PFSK-1 (cell line): ENCODE data around the gene HPGD.

Source experiments
- FOXP2 ChIP-seq: optimal IDR thresholded peaks from 2 replicates; pipeline ENCODE3; 2011; ENCODE audit warnings: borderline replicate concordance, control low read depth, inconsistent platforms; ENCODE audit not compliant: insufficient read depth; ENCODE audit errors: extremely low read length, extremely low read depth
- POLR2AphosphoS5 ChIP-seq: IDR thresholded peaks from 2 replicates; pipeline ENCODE4 v1.6.1; 2012; ENCODE audit warnings: low read depth, mild to moderate bottlenecking, control low read depth, low read length, moderate library complexity
- SIN3A ChIP-seq: IDR thresholded peaks from 2 replicates; pipeline ENCODE4 v1.6.1; 2012; ENCODE audit warnings: mild to moderate bottlenecking, low read length, moderate library complexity, borderline replicate concordance; ENCODE audit not compliant: insufficient read depth
- TAF1 ChIP-seq: IDR thresholded peaks from 2 replicates; pipeline ENCODE4 v1.6.1; 2012; ENCODE audit warnings: low read length, control low read depth, borderline replicate concordance; ENCODE audit not compliant: insufficient read depth
- TF ChIP-seq, protein P1 (sequence below), 2 experiments: IDR thresholded peaks; 2 replicates each; pipeline versions ENCODE4 v1.6.1 to v1.8.0; 2011 to 2012; ENCODE audit warnings: low read depth in 2 of 2, low read length in 2 of 2, control low read depth in 1 of 2, inconsistent platforms in 1 of 2, mild to moderate bottlenecking in 1 of 2, moderate library complexity in 1 of 2; ENCODE audit not compliant: insufficient read depth in 1 of 2

Gene HPGD

DNA sequence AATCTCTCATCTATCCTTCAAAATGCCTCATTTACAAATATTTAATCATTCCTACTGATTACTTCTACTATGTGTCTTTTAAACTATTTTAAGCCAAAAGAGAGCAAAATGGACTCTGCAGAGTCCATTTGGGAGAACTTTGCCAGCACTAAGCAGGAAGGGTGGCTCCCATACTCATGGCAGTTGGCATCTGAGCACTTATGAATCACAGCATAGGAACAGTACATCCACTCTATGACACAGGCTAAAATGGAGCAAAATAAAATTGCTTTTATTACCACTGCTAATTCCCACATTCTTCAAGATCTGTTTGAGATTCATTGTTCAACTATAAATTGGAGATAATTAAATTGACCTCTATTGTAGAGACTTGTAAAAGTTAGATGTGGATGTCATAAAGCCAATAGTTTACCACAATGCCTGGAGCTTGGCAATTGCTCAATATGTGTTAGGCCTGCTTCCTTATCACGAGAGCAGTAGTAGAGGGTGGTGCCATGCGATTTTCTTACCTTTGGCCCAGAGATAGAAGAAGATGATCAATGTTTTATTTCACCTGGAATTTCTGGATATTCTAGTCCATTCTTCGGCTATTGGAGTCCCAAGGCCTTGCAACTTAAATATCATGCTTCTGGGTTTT lies 19.1 kb downstream of the HPGD start:
- TF ChIP-seq SIN3A = no peak
- TF ChIP-seq FOXP2 = no peak
- no peak for TF ChIP-seq POLR2AphosphoS5
- no peak for TF ChIP-seq TAF1
- TF ChIP-seq, protein P1, sequence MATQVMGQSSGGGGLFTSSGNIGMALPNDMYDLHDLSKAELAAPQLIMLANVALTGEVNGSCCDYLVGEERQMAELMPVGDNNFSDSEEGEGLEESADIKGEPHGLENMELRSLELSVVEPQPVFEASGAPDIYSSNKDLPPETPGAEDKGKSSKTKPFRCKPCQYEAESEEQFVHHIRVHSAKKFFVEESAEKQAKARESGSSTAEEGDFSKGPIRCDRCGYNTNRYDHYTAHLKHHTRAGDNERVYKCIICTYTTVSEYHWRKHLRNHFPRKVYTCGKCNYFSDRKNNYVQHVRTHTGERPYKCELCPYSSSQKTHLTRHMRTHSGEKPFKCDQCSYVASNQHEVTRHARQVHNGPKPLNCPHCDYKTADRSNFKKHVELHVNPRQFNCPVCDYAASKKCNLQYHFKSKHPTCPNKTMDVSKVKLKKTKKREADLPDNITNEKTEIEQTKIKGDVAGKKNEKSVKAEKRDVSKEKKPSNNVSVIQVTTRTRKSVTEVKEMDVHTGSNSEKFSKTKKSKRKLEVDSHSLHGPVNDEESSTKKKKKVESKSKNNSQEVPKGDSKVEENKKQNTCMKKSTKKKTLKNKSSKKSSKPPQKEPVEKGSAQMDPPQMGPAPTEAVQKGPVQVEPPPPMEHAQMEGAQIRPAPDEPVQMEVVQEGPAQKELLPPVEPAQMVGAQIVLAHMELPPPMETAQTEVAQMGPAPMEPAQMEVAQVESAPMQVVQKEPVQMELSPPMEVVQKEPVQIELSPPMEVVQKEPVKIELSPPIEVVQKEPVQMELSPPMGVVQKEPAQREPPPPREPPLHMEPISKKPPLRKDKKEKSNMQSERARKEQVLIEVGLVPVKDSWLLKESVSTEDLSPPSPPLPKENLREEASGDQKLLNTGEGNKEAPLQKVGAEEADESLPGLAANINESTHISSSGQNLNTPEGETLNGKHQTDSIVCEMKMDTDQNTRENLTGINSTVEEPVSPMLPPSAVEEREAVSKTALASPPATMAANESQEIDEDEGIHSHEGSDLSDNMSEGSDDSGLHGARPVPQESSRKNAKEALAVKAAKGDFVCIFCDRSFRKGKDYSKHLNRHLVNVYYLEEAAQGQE (IDR thresholded peaks at IDR 0.05; ENCODE audit: insufficient read depth in 1 of 2, low read depth in 2 of 2, low read length in 2 of 2) = no peak

DNA sequence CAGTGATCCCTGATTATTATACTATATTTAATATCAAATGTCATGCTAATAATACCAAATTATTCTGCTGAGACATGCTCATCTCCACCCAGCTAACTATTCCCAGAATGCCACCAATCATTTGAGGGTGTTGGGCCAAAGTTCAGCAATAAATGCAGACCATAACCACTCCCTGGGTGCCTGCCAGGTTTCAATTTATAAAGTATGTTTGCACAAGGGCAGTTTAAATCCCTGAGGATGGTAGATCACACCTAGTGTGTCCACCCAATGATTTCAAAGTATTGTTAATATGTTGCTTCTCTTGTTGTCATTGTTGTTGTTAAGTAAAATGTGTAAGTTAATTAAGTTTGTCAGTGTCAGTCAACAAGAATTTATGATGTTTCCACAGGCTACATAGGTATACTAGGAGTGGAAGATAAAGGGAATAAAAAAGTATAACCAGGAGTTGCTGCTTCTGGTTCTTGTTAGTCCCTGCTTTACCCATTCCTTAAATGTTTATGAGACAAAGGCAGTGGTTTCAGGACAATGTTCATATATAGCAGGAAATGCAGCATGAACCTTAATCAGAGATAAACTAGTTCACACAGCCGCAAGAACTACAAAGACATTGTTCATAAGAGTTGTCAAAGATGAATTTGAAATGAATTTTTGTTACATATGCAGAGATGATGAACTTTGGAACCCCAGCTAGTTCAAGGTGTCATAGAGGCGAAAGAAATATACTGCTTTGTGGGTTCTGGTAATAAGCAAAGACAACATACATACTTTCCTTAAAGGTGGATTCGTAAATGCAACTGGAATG lies 25.5 kb downstream of the HPGD start:
- TF ChIP-seq FOXP2 = no peak
- TF ChIP-seq SIN3A = no peak
- no peak for TF ChIP-seq TAF1
- TF ChIP-seq, protein P1 (IDR thresholded peaks at IDR 0.05; ENCODE audit: insufficient read depth in 1 of 2, low read depth in 2 of 2, low read length in 2 of 2) = no peak
- no peak for TF ChIP-seq POLR2AphosphoS5

DNA sequence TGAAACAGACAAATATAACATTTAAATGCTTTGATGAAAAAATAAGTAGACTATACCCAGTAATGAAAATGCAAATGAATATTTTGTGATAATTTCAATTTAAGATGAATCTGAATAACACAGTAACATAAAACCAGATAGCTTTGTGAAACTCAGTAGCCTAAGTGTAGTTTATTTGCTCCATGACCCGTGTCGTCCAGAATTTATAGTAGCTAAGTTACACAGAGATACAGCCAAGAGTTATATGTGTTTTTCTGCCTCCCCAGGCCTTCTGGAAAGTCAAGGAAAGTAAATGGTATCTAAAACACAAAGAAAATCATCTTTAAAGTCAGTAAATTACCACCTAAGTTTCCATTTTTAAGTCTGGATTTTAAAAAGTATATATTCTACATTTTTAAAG lies 26.7 kb downstream of the HPGD start:
- TF ChIP-seq POLR2AphosphoS5 = no peak
- TF ChIP-seq FOXP2 = no peak
- TF ChIP-seq, protein P1 (IDR thresholded peaks at IDR 0.05; ENCODE audit: insufficient read depth in 1 of 2, low read depth in 2 of 2, low read length in 2 of 2) = no peak
- no peak for TF ChIP-seq SIN3A
- TF ChIP-seq TAF1 = no peak

DNA sequence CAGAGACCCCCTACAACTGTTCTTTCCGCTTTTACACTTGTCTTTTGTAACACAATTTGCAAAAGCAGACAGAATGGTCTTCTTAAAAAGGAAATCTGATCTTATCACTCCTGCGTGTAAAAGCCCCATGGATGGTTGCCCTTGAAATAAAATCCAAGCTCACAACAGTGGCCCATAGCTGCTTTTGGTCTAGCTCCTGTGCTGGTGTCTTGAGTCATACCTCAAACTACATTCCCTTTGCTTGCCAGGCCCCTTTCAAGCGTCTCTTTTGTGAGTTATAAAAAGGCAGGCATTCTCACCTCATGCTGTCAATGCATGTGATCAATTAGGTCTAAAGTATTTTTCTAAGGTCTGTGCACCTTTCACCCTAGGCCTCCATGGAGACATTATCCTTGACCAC lies 27.6 kb downstream of the HPGD start:
- TF ChIP-seq SIN3A (no peak), POLR2AphosphoS5 (no peak), TAF1 (no peak), FOXP2 (no peak)
- TF ChIP-seq, protein P1 (IDR thresholded peaks at IDR 0.05; ENCODE audit: insufficient read depth in 1 of 2, low read depth in 2 of 2, low read length in 2 of 2) = no peak
